Esophagus muscularis mucosa (tissue), 3 donors: ENCODE results near the gene PKHD1.

ENCODE experiments used
- POLR2AphosphoS5 ChIP-seq, 2 donors: sonication (generic); formaldehyde crosslinking; IDR thresholded peaks; one replicate each; pipeline ENCODE4 v1.6.1; 2017; ENCODE audit warnings: antibody characterized with exemption in 2 of 2
- TF ChIP-seq, protein P1 (sequence below), 3 experiments: fragments of 200-600 bp in 2 of 3; fragments of 450-650 bp in 1 of 3; sonication (generic) in 2 of 3; IDR thresholded peaks; one replicate each; pipeline ENCODE4 v1.5.1; 2017 to 2019; ENCODE audit warnings: antibody characterized with exemption in 3 of 3, mild to moderate bottlenecking in 2 of 3, moderate library complexity in 1 of 3

DNA sequence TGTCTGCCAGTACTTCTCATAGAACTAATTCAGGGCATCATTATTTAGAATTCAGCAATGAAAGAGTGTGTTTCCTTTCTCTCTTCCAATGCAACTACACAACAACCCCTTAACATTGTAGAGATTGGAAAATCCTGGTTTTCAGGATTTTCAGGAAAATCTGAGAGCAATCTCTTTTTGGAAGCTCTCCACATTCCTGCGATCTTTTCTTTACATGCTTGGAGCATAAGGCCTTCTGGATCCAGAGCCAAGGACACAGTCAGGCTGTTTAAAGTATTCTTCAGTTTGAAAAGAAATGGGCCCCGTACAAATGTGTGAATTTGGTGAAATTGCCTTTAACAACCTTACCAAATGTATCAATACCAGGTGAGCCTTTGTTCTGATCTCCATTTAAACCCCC is 469.7 kb downstream of the PKHD1 start:
- TF ChIP-seq, protein P1, sequence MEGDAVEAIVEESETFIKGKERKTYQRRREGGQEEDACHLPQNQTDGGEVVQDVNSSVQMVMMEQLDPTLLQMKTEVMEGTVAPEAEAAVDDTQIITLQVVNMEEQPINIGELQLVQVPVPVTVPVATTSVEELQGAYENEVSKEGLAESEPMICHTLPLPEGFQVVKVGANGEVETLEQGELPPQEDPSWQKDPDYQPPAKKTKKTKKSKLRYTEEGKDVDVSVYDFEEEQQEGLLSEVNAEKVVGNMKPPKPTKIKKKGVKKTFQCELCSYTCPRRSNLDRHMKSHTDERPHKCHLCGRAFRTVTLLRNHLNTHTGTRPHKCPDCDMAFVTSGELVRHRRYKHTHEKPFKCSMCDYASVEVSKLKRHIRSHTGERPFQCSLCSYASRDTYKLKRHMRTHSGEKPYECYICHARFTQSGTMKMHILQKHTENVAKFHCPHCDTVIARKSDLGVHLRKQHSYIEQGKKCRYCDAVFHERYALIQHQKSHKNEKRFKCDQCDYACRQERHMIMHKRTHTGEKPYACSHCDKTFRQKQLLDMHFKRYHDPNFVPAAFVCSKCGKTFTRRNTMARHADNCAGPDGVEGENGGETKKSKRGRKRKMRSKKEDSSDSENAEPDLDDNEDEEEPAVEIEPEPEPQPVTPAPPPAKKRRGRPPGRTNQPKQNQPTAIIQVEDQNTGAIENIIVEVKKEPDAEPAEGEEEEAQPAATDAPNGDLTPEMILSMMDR (IDR thresholded peaks at IDR 0.05): no peak
- TF ChIP-seq POLR2AphosphoS5 (IDR thresholded peaks at IDR 0.05): no peak
